Thyroid gland (tissue), 4 donors: ENCODE data around the gene ITGAD.

ENCODE experiments used
- POLR2A ChIP-seq, 2 donors: fragments of 450-650 bp; IDR thresholded peaks; one replicate each; pipeline ENCODE4 v1.6.1; 2017; ENCODE audit warnings: antibody characterized with exemption in 2 of 2, mild to moderate bottlenecking in 2 of 2, moderate library complexity in 1 of 2
- TF ChIP-seq, protein P1 (sequence below), 6 experiments: fragments of 200-600 bp in 3 of 6; fragments of 450-650 bp in 3 of 6; sonication (generic) in 3 of 6; IDR thresholded peaks; one replicate each; pipeline ENCODE4 v1.5.1; 2016 to 2019; ENCODE audit warnings: antibody characterized with exemption in 6 of 6, mild to moderate bottlenecking in 2 of 6, inconsistent platforms in 1 of 6, moderate library complexity in 1 of 6

DNA sequence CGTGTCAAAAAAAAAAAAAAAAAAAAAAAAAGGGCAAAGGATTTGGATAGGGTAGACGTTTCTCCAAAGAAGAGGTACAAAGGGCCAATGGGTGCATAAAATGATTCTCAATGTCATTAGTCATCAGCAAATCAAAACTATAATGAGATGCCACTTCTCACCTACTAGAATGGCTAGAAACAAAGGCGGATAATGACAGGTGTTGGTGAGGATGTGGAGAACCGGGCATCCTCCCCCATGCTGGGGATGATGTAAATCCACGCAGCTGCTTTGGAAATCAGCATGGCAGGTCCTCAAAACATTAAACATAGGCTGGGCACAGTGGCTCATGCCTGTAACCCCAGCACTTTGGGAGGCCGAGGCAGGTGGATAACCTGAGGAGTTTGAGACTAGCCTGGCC is 28.7 kb upstream of the ITGAD start:
- TF ChIP-seq, protein P1, sequence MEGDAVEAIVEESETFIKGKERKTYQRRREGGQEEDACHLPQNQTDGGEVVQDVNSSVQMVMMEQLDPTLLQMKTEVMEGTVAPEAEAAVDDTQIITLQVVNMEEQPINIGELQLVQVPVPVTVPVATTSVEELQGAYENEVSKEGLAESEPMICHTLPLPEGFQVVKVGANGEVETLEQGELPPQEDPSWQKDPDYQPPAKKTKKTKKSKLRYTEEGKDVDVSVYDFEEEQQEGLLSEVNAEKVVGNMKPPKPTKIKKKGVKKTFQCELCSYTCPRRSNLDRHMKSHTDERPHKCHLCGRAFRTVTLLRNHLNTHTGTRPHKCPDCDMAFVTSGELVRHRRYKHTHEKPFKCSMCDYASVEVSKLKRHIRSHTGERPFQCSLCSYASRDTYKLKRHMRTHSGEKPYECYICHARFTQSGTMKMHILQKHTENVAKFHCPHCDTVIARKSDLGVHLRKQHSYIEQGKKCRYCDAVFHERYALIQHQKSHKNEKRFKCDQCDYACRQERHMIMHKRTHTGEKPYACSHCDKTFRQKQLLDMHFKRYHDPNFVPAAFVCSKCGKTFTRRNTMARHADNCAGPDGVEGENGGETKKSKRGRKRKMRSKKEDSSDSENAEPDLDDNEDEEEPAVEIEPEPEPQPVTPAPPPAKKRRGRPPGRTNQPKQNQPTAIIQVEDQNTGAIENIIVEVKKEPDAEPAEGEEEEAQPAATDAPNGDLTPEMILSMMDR (IDR thresholded peaks at IDR 0.05): no peak
- TF ChIP-seq POLR2A (IDR thresholded peaks at IDR 0.05): no peak
